ENCODE measurements around the gene VEGFA.

VEGFA gene

GRCh38 chr6:43773980-43774775 lies 4.2 kb downstream of the VEGFA start:
- DNase-seq, result no peak

- DNase-seq, result peak; percentile 55
Measured at GRCh38 chr6:43774776-43775534, 4.9 kb downstream of the VEGFA start.

- DNase-seq, result no peak
Measured at GRCh38 chr6:43775535-43775885, 5.5 kb downstream of the VEGFA start.

- DNase-seq, result no peak
Measured at GRCh38 chr6:43776115-43776798, 6.2 kb downstream of the VEGFA start.

- DNase-seq, result no peak
Measured at GRCh38 chr6:43776799-43777776, 7.1 kb downstream of the VEGFA start.

GRCh38 chr6:43778131-43778855 lies 8.3 kb downstream of the VEGFA start:
- DNase-seq, result no peak

- no peak for DNase-seq
Measured at GRCh38 chr6:43778976-43779851, 9.2 kb downstream of the VEGFA start.

- no peak for DNase-seq
Measured at GRCh38 chr6:43779852-43780236, 9.8 kb downstream of the VEGFA start.

GRCh38 chr6:43780293-43780692 lies 10.3 kb downstream of the VEGFA start:
- no peak for DNase-seq

- DNase-seq, result no peak
Measured at GRCh38 chr6:43780941-43781928, 11.2 kb downstream of the VEGFA start.

GRCh38 chr6:43781941-43782704 lies 12.1 kb downstream of the VEGFA start:
- no peak for DNase-seq

GRCh38 chr6:43782764-43783513 lies 12.9 kb downstream of the VEGFA start:
- DNase-seq, result no peak

GRCh38 chr6:43784049-43784855 lies 14.2 kb downstream of the VEGFA start:
- DNase-seq, result no peak

- DNase-seq, result no peak
Measured at GRCh38 chr6:43785220-43785752, 15.3 kb downstream of the VEGFA start.

GRCh38 chr6:43785904-43786303 lies 15.9 kb downstream of the VEGFA start:
- DNase-seq, result no peak

GRCh38 chr6:43786664-43787329 lies 16.8 kb downstream of the VEGFA start:
- DNase-seq, result no peak

Data from activated CD4-positive, alpha-beta T cell treated with anti-CD3 and anti-CD28 coated beads, Interleukin-2, amount 50 U/mL, for 1 hour (primary cell).